Smooth muscle cell (in vitro differentiated cells): ENCODE measurements around the gene MTHFD1. TPM values are rescaled to one million over a fixed set of nuclear protein-coding genes. Genes with fewer than 3 reads are reported as not detected.

Experiments
- DNase-seq: peaks from one replicate; lab custom pipeline; 2025; ENCODE audit not compliant: unreplicated experiment; lab: John Stamatoyannopoulos, UW
- H2AFZ ChIP-seq: fragments of 200-600 bp; sonication (generic); 2 replicates; pipeline ENCODE4 v1.6.0; 2016; ENCODE audit warnings: antibody characterized with exemption, low read depth, mild to moderate bottlenecking
- H3F3A ChIP-seq: fragments of 200-600 bp; sonication (generic); 2 replicates; pipeline ENCODE4 v1.6.0; 2017; ENCODE audit warnings: antibody characterized with exemption, low read depth
- H3K27ac ChIP-seq: fragments of 200-600 bp; sonication (generic); 2 replicates; pipeline ENCODE4 v1.5.1; 2016; ENCODE audit warnings: low read depth, mild to moderate bottlenecking
- H3K27me3 ChIP-seq: fragments of 200-600 bp; sonication (generic); 2 replicates; pipeline ENCODE4 v1.6.1; 2016; ENCODE audit warnings: low read depth, mild to moderate bottlenecking
- H3K36me3 ChIP-seq: fragments of 200-600 bp; sonication (generic); 2 replicates; pipeline ENCODE4 v1.5.1; 2016; ENCODE audit warnings: low read depth
- H3K4me1 ChIP-seq: fragments of 200-600 bp; sonication (generic); 2 replicates; pipeline ENCODE4 v1.5.1; 2016; ENCODE audit warnings: low read depth
- H3K4me2 ChIP-seq: fragments of 200-600 bp; sonication (generic); 2 replicates; pipeline ENCODE4 v1.6.0; 2016; ENCODE audit warnings: mild to moderate bottlenecking
- H3K4me3 ChIP-seq: fragments of 200-600 bp; sonication (generic); 2 replicates; pipeline ENCODE4 v1.5.1; 2016; ENCODE audit warnings: mild to moderate bottlenecking
- H3K79me2 ChIP-seq: fragments of 200-600 bp; sonication (generic); 2 replicates; pipeline ENCODE4 v1.6.0; 2016; ENCODE audit warnings: low read depth, mild to moderate bottlenecking
- H3K9ac ChIP-seq: fragments of 200-600 bp; sonication (generic); 2 replicates; pipeline ENCODE4 v1.6.0; 2016; ENCODE audit warnings: low read depth
- H3K9me3 ChIP-seq: fragments of 200-600 bp; sonication (generic); replicated peaks from 2 replicates; pipeline ENCODE4 v1.5.1; 2016; ENCODE audit warnings: low read depth
- H4K20me1 ChIP-seq: fragments of 200-600 bp; sonication (generic); 2 replicates; pipeline ENCODE4 v1.6.0; 2016; ENCODE audit warnings: low read depth
- WGBS: methylation state at CpG from one replicate; pipeline ENCODE4 v1.1.7; 2016; ENCODE audit warnings: low lambda C conversion rate; 5-methylcytosine and 5-hydroxymethylcytosine counted together
- polyA plus RNA-seq: library from polyadenylated mRNA; unstranded; fragments of >200 nt; fragmentation: Nextera tagmentation; extraction: Ambion mirVana; gene quantifications from 2 replicates; pipeline ENCODE4 v1.2.1, GENCODE V29; 2016
- total RNA-seq: library from RNA; depleted of rRNA; stranded (reverse); fragments of >200 nt; gene quantifications from 2 replicates; pipeline ENCODE4 v1.2.3, GENCODE V29; 2014
- TF ChIP-seq, protein P1 (sequence below): fragments of 200-600 bp; sonication (generic); IDR thresholded peaks from 2 replicates; pipeline ENCODE4 v1.5.1; 2017; ENCODE audit warnings: borderline replicate concordance, mild to moderate bottlenecking, antibody characterized with exemption; ENCODE audit not compliant: insufficient read depth, poor library complexity, severe bottlenecking

Gene MTHFD1
- total and polyA plus RNA-seq, 2 experiments from 2014 or later: 12.8 to 25.4 TPM

- Histone ChIP-seq H3K27me3 (no peaks in the 10 kb centered on the region), H4K20me1 (peaks cover 13% of the 10 kb centered on the region), H3K4me1 (no peaks in the 10 kb centered on the region), H3K27ac (no peak overlapping the region), H2AFZ (no peak overlapping the region), H3K9me3 (no peaks in the 10 kb centered on the region), H3K79me2 (peaks cover 56% of the 10 kb centered on the region), H3K36me3 (no peaks in the 10 kb centered on the region), H3K4me3 (no peak overlapping the region), H3F3A (no peaks in the 10 kb centered on the region), H3K9ac (no peak overlapping the region), H3K4me2 (no peak overlapping the region)
- DNase-seq: no peak
- TF ChIP-seq, protein P1, sequence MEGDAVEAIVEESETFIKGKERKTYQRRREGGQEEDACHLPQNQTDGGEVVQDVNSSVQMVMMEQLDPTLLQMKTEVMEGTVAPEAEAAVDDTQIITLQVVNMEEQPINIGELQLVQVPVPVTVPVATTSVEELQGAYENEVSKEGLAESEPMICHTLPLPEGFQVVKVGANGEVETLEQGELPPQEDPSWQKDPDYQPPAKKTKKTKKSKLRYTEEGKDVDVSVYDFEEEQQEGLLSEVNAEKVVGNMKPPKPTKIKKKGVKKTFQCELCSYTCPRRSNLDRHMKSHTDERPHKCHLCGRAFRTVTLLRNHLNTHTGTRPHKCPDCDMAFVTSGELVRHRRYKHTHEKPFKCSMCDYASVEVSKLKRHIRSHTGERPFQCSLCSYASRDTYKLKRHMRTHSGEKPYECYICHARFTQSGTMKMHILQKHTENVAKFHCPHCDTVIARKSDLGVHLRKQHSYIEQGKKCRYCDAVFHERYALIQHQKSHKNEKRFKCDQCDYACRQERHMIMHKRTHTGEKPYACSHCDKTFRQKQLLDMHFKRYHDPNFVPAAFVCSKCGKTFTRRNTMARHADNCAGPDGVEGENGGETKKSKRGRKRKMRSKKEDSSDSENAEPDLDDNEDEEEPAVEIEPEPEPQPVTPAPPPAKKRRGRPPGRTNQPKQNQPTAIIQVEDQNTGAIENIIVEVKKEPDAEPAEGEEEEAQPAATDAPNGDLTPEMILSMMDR: no peak
These were observed 107.1 kb downstream of the MTHFD1 start for GRCh38 chr14:64495252-64495651.

DNA sequence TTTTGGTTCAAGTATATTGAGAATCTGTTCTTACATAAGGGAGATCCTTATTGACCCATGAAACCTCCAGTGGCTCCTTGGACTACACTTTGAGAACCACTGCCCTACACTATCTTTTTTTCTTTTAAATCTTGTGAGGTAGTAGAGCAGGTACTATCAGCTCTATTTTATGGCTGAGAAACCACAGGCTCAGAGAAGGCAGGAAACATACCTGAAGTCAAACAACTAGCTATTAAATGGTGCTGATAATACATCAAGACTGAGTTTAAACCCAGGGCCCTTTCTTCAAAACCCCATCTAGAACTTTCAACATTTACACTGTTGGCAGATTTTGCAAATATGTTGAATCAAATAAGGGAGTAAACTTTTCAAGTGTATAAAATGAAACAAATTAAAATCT lies 108.6 kb downstream of the MTHFD1 start:
- H3K4me2 ChIP-seq: no peak overlapping the region
- H3K9me3 ChIP-seq: no peaks in the 10 kb centered on the region
- no peak overlapping the region for H3K27ac ChIP-seq
- H3K4me3 ChIP-seq: no peak overlapping the region
- no peak overlapping the region for H3K9ac ChIP-seq
- peaks cover 8% of the 10 kb centered on the region for H3K4me1 ChIP-seq
- peaks cover 65% of the 10 kb centered on the region for H3K79me2 ChIP-seq
- DNase-seq: no peak
- peaks cover 6% of the 10 kb centered on the region for H3F3A ChIP-seq
- H3K36me3 ChIP-seq: no peaks in the 10 kb centered on the region
- H3K27me3 ChIP-seq: no peaks in the 10 kb centered on the region
- no peak overlapping the region for H2AFZ ChIP-seq
- H4K20me1 ChIP-seq: peaks cover 1% of the 10 kb centered on the region
- TF ChIP-seq, protein P1: no peak

- no peaks in the 10 kb centered on the region for H4K20me1 ChIP-seq
These were observed 111.9 kb downstream of the MTHFD1 start for GRCh38 chr14:64500088-64500487.

More at GRCh38 chr14:64500088-64500487, 111.9 kb downstream of the MTHFD1 start:
- H3K27ac ChIP-seq: peak overlapping the region; percentile 100
- no peak overlapping the region for H3K9ac ChIP-seq
- H3K4me2 ChIP-seq: peak overlapping the region; percentile 85
- H3K9me3 ChIP-seq: no peaks in the 10 kb centered on the region
- peaks cover 15% of the 10 kb centered on the region for H3F3A ChIP-seq
- DNase-seq: no peak
- WGBS: 86% methylated on average over 1 of the region's 1 CpG
- H3K27me3 ChIP-seq: no peaks in the 10 kb centered on the region
- H3K4me3 ChIP-seq: no peak overlapping the region
- H3K79me2 ChIP-seq: peaks cover 59% of the 10 kb centered on the region
- TF ChIP-seq, protein P1: no peak
- no peaks in the 10 kb centered on the region for H3K36me3 ChIP-seq
- H3K4me1 ChIP-seq: peaks cover 19% of the 10 kb centered on the region
- H2AFZ ChIP-seq: no peak overlapping the region
